Colonic mucosa (tissue), 4 donors: ENCODE data around the gene BET1. TPM values are rescaled to one million over a fixed set of nuclear protein-coding genes. Genes with fewer than 3 reads are reported as not detected.
"Not testable (repeated sequence)": the region's sequence is repeated elsewhere in the genome, so short reads cannot be mapped to it uniquely, and the experiment has no call there.

Experiments
- DNase-seq: peaks from one replicate; pipeline ENCODE4 v3.0.0-alpha.2; 2020
- H3K27ac ChIP-seq: fragments of 200-600 bp; one replicate; pipeline ENCODE4 v1.8.0; 2021
- H3K27me3 ChIP-seq: fragments of 200-600 bp; one replicate; pipeline ENCODE4 v1.8.0; 2021
- H3K36me3 ChIP-seq: fragments of 200-600 bp; one replicate; pipeline ENCODE4 v1.8.0; 2021
- H3K4me1 ChIP-seq: fragments of 200-600 bp; one replicate; pipeline ENCODE4 v1.8.0; 2021; ENCODE audit warnings: mild to moderate bottlenecking
- H3K4me3 ChIP-seq: fragments of 200-600 bp; one replicate; pipeline ENCODE4 v1.8.0; 2021
- H3K9ac ChIP-seq, 2 donors: one replicate each; pipeline ENCODE4 v1.7.0; 2013; ENCODE audit warnings: control low read depth in 2 of 2, low read depth in 2 of 2, low read length in 2 of 2
- H3K9me3 ChIP-seq: fragments of 200-600 bp; one replicate; pipeline ENCODE4 v1.8.0; 2021
- intact Hi-C: fragments of 100-400 bp; cut with DNase I; formaldehyde crosslinking; loops from one replicate; pipeline ENCODE4 v1.14.1; 2022
- total RNA-seq, 2 donors: library from RNA; stranded (reverse); fragmentation: NEBNext Ultra II Directional in 1 of 2; extraction: Animal tissue kit (Norgen Biotek cat#: 25700) in 1 of 2; gene quantifications; one replicate each; pipeline ENCODE4 v1.2.1, GENCODE V29; 2021
- TF ChIP-seq, protein P1 (sequence below): fragments of 200-600 bp; IDR thresholded peaks from one replicate; pipeline ENCODE4 v1.8.0; 2022; ENCODE audit warnings: antibody characterized with exemption, mild to moderate bottlenecking
- donor health status: healthy.
- donor health status: DM: no; HTN: no; CAD: no.
- donor health status: DM: no; HTN: no; CAD: no.

BET1 gene
- total RNA-seq, 2 donors from 2014 or later: 22.2 to 22.5 TPM

GRCh38 chr7:94029976-94030375 is 25.8 kb upstream of the BET1 start:
- no peaks in the 10 kb centered on the region for H3K36me3 ChIP-seq
- H3K4me1 ChIP-seq: no peaks in the 10 kb centered on the region
- H3K4me3 ChIP-seq: no peak overlapping the region
- no peak overlapping the region for H3K27ac ChIP-seq
- no peak for DNase-seq
- intact Hi-C loops: no loop called here
- H3K9me3 ChIP-seq: no peaks in the 10 kb centered on the region
- TF ChIP-seq, protein P1, sequence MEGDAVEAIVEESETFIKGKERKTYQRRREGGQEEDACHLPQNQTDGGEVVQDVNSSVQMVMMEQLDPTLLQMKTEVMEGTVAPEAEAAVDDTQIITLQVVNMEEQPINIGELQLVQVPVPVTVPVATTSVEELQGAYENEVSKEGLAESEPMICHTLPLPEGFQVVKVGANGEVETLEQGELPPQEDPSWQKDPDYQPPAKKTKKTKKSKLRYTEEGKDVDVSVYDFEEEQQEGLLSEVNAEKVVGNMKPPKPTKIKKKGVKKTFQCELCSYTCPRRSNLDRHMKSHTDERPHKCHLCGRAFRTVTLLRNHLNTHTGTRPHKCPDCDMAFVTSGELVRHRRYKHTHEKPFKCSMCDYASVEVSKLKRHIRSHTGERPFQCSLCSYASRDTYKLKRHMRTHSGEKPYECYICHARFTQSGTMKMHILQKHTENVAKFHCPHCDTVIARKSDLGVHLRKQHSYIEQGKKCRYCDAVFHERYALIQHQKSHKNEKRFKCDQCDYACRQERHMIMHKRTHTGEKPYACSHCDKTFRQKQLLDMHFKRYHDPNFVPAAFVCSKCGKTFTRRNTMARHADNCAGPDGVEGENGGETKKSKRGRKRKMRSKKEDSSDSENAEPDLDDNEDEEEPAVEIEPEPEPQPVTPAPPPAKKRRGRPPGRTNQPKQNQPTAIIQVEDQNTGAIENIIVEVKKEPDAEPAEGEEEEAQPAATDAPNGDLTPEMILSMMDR: no peak
- no peak overlapping the region for H3K9ac ChIP-seq
- H3K27me3 ChIP-seq: no peaks in the 10 kb centered on the region

DNA sequence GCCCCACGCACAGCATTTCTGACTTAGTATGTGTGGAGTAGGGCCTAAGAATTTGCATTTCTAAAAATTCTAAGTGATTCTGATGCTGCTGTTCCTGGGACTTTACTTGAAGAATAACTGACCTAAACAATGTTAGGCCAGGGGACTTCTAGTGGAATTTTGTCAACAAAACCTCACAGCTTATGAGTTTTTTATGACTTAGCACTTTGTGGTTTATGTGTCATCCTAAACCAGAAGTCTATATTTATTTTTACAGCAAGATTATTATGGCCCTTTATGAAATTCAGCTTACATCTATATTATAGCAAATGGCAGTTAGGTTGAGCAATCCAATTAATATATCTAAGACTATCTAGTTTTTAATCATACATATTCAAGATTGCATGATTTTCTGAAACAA is 24.6 kb upstream of the BET1 start:
- TF ChIP-seq, protein P1: no peak
- H3K27ac ChIP-seq: no peak overlapping the region
- no peaks in the 10 kb centered on the region for H3K9me3 ChIP-seq
- no peak overlapping the region for H3K4me3 ChIP-seq
- DNase-seq: no peak
- H3K36me3 ChIP-seq: no peaks in the 10 kb centered on the region
- no peaks in the 10 kb centered on the region for H3K27me3 ChIP-seq
- no peak overlapping the region for H3K9ac ChIP-seq
- intact Hi-C loops: no loop called here
- H3K4me1 ChIP-seq: no peaks in the 10 kb centered on the region

DNA sequence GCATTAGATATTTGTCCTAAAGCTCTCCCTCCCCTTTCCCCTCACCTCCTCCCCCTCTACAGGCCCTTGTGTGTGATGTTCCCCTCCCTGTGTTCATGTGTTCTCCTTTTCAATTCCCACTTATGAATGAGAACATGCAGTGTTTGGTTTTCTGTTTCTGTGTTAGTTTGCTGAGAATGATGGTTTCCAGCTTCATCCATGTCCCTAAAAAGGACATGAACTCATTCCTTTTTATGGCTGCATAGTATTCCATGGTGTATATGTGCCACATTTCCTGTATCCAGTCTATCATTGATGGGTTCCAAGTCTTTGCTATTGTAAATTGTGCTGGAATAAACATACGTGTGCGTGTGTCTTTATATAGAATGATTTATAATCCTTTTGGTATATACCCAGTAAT is 22.5 kb upstream of the BET1 start:
- H3K9ac ChIP-seq, intact Hi-C loops, H3K36me3 ChIP-seq, DNase-seq, H3K27ac ChIP-seq, H3K27me3 ChIP-seq, H3K4me1 ChIP-seq, H3K9me3 ChIP-seq, H3K4me3 ChIP-seq: not testable (repeated sequence)

DNA sequence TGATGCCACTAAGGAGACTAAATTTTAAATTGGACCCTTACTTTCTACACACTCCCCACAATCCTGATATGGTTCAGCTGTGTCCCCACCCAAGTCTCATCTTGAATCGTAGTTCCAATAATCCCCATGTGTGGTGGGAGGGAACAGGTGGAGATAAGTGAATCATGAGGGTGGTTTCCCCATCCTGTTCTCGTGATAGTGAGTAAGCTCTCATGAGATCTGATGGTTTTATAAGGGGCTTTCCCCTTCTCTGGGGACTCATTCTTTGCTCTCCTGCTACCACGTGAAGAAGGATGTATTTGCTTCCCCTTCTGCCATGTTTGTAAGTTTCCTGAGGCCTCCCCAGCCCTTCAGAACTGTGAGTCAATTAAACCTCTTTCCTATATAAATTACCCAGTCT is 18.4 kb upstream of the BET1 start:
- Histone ChIP-seq H3K27ac (no peak overlapping the region), H3K9ac (no peak overlapping the region), H3K4me1 (no peaks in the 10 kb centered on the region), H3K36me3 (no peaks in the 10 kb centered on the region), H3K4me3 (no peak overlapping the region), H3K9me3 (no peaks in the 10 kb centered on the region), H3K27me3 (no peaks in the 10 kb centered on the region)
- TF ChIP-seq, protein P1: no peak
- no peak for DNase-seq
- intact Hi-C loops: no loop called here

GRCh38 chr7:94016786-94017185 is 12.6 kb upstream of the BET1 start:
- Histone ChIP-seq H3K4me1 (no peaks in the 10 kb centered on the region), H3K27me3 (no peaks in the 10 kb centered on the region), H3K9me3 (no peaks in the 10 kb centered on the region), H3K36me3 (no peaks in the 10 kb centered on the region), H3K9ac (no peak overlapping the region), H3K4me3 (no peak overlapping the region), H3K27ac (no peak overlapping the region)
- intact Hi-C loops: no loop called here
- TF ChIP-seq, protein P1: no peak
- no peak for DNase-seq

GRCh38 chr7:94015538-94015937 is 11.4 kb upstream of the BET1 start:
- no peak overlapping the region for H3K9ac ChIP-seq
- intact Hi-C loops: no loop called here
- no peak overlapping the region for H3K27ac ChIP-seq
- no peaks in the 10 kb centered on the region for H3K9me3 ChIP-seq
- H3K4me1 ChIP-seq: no peaks in the 10 kb centered on the region
- H3K36me3 ChIP-seq: no peaks in the 10 kb centered on the region
- no peaks in the 10 kb centered on the region for H3K27me3 ChIP-seq
- no peak for DNase-seq
- TF ChIP-seq, protein P1: no peak
- H3K4me3 ChIP-seq: no peak overlapping the region
